Calu3 (cell line): ENCODE data around the gene DISP1. TPM values are rescaled to one million over a fixed set of nuclear protein-coding genes. Genes with fewer than 3 reads are reported as not detected.

Source experiments
- BruUV-seq: library from RNA; stranded (reverse); fragments of 400-500 nt; replicated peaks from 2 replicates; lab custom pipeline; 2021; lab: Mats Ljungman, UMichigan
- CTCF ChIA-PET: fragments of 300-600 bp; sonication (Branson Sonifier 250); formaldehyde crosslinking; loops from one replicate; lab custom pipeline; 2022; ENCODE audit warnings: antibody characterized with exemption; lab: Charles Lee
- DNase-seq: peaks from one replicate; pipeline ENCODE4 v3.0.0; 2022
- H3K27ac Mint-ChIP-seq: one replicate; pipeline ENCODE4 v1.8.0; 2022; ENCODE audit warnings: mixed read lengths; ENCODE audit not compliant: unreplicated experiment
- H3K27me3 Mint-ChIP-seq: one replicate; pipeline ENCODE4 v1.8.0; 2022; ENCODE audit warnings: mixed read lengths; ENCODE audit not compliant: unreplicated experiment
- H3K36me3 Mint-ChIP-seq: one replicate; pipeline ENCODE4 v1.8.0; 2022; ENCODE audit warnings: mild to moderate bottlenecking, moderate library complexity, mixed read lengths; ENCODE audit not compliant: insufficient read depth, unreplicated experiment
- H3K4me1 Mint-ChIP-seq: one replicate; pipeline ENCODE4 v1.8.0; 2022; ENCODE audit warnings: mild to moderate bottlenecking, low read depth, mixed read lengths; ENCODE audit not compliant: unreplicated experiment
- H3K4me3 Mint-ChIP-seq: one replicate; pipeline ENCODE4 v1.8.0; 2022; ENCODE audit warnings: mild to moderate bottlenecking, low read depth, moderate library complexity, mixed read lengths; ENCODE audit not compliant: unreplicated experiment
- H3K9me3 Mint-ChIP-seq: one replicate; pipeline ENCODE4 v1.8.0; 2022; ENCODE audit warnings: low read depth, mixed read lengths; ENCODE audit not compliant: unreplicated experiment
- intact Hi-C: fragments of 100-400 bp; cut with micrococcal nuclease; formaldehyde crosslinking; loops from one replicate; pipeline ENCODE4 v1.10.0; 2022; ENCODE audit not compliant: unreplicated experiment
- total RNA-seq: library from RNA; stranded (reverse); gene quantifications from 2 replicates; pipeline ENCODE4 v1.2.3, GENCODE V29; 2022
- TF ChIP-seq, protein P1 (sequence below): fragments of 200-600 bp; IDR thresholded peaks from one replicate; pipeline ENCODE4 v1.8.0; 2022; ENCODE audit warnings: antibody characterized with exemption; ENCODE audit not compliant: unreplicated experiment

The DISP1 gene
- total RNA-seq, 1 experiment from 2014 or later: 2.9 TPM

DNA sequence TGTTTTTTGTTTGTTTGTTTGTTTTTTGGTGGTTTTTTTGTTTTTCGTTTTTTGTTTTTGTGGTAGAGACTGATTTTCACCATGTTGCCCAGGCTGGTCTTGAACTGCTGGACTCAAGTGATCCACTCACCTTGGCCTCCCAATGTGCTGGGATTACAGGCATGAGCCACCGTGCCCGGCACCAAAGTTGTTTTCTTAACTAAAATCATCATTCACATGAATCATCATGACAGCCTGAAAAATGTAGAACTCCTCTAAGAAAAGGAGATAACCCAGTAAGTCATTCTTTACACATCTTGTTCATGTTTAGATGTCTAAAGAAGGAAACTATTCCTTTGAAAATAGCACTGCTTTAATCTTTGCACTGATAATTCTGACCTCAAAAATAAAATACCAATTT lies 37.5 kb downstream of the DISP1 start:
- H3K27ac Mint-ChIP-seq: no peak overlapping the region
- H3K36me3 Mint-ChIP-seq: no peaks in the 10 kb centered on the region
- no peaks in the 10 kb centered on the region for H3K4me1 Mint-ChIP-seq
- H3K27me3 Mint-ChIP-seq: no peaks in the 10 kb centered on the region
- H3K9me3 Mint-ChIP-seq: no peaks in the 10 kb centered on the region
- BruUV-seq: no TSS peak
- intact Hi-C loops: no loop called here
- no peak overlapping the region for H3K4me3 Mint-ChIP-seq
- DNase-seq: no peak
- CTCF ChIA-PET: no interaction called here
- TF ChIP-seq, protein P1, sequence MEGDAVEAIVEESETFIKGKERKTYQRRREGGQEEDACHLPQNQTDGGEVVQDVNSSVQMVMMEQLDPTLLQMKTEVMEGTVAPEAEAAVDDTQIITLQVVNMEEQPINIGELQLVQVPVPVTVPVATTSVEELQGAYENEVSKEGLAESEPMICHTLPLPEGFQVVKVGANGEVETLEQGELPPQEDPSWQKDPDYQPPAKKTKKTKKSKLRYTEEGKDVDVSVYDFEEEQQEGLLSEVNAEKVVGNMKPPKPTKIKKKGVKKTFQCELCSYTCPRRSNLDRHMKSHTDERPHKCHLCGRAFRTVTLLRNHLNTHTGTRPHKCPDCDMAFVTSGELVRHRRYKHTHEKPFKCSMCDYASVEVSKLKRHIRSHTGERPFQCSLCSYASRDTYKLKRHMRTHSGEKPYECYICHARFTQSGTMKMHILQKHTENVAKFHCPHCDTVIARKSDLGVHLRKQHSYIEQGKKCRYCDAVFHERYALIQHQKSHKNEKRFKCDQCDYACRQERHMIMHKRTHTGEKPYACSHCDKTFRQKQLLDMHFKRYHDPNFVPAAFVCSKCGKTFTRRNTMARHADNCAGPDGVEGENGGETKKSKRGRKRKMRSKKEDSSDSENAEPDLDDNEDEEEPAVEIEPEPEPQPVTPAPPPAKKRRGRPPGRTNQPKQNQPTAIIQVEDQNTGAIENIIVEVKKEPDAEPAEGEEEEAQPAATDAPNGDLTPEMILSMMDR: no peak

DNA sequence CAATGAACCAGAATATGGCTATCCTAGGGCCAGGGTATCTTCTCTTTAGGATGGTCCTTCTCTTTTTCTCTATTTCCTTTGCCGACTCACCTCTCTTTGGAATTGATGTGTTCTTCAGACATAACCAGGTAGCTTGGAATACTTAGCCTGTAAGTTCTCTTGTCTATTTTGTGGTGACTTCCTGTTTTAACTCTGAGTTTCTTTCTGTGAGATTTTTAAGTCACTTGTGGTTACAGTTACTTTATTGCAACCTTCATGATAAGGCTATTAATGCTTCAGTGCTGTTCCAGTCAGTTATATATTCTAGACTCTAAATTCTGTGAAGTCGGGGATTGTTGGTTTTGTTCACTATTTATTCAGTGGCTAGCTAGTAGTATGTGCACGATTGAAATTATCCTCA lies 46.2 kb downstream of the DISP1 start:
- H3K4me3 Mint-ChIP-seq: no peak overlapping the region
- no peak overlapping the region for H3K27ac Mint-ChIP-seq
- no peaks in the 10 kb centered on the region for H3K27me3 Mint-ChIP-seq
- H3K9me3 Mint-ChIP-seq: no peaks in the 10 kb centered on the region
- BruUV-seq: no TSS peak
- CTCF ChIA-PET: no interaction called here
- intact Hi-C loops: no loop called here
- no peak for DNase-seq
- TF ChIP-seq, protein P1: no peak
- H3K36me3 Mint-ChIP-seq: no peaks in the 10 kb centered on the region
- H3K4me1 Mint-ChIP-seq: no peaks in the 10 kb centered on the region

Other genes with a start within 250 kb of the DISP1 start
- gene TAF1A, start 225.1 kb upstream of the DISP1 start, total RNA-seq: 16.3 and 16.4 TPM in 2 replicates
- 60.3 and 72.6 TPM in 2 replicates for gene MIA3, start 196.9 kb upstream of the DISP1 start, total RNA-seq
- 41.2 and 46.2 TPM in 2 replicates for gene AIDA, start 102.5 kb upstream of the DISP1 start, total RNA-seq
- 56.8 and 68.8 TPM in 2 replicates for gene BROX, start 102.5 kb upstream of the DISP1 start, total RNA-seq
- 0.59 TPM in 1 of 2 replicates, not detected in the other for gene FAM177B, start 77.8 kb upstream of the DISP1 start, total RNA-seq